ENCODE results near the gene FAM72C.
"Not testable (repeated sequence)": the region's sequence is repeated elsewhere in the genome, so short reads cannot be mapped to it uniquely, and the experiment has no call there.

GRCh38 chr1:143947749-143948148, 24.0 kb downstream of the FAM72C start:
- not testable (repeated sequence) for TF ChIP-seq CTCF (IDR thresholded peaks at IDR 0.05); ZFX (IDR thresholded peaks at IDR 0.05; ENCODE audit: borderline replicate concordance)
